ENCODE results near the gene NCOA1.

NCOA1 gene

GRCh38 chr2:24723191-24723590, 232.1 kb downstream of the NCOA1 start:
- Histone ChIP-seq H3K27me3 (ENCODE audit: insufficient read depth, insufficient read length) (no peaks in the 10 kb centered on the region), H3K4me1 (ENCODE audit: insufficient read depth, insufficient read length) (no peaks in the 10 kb centered on the region), H3K4me3 (ENCODE audit: insufficient read length, low read depth) (no peak overlapping the region), H3K9ac (ENCODE audit: insufficient read length, low read depth) (no peak overlapping the region), H3K36me3 (ENCODE audit: insufficient read depth, insufficient read length, low read length) (no peaks in the 10 kb centered on the region), H3K9me3 (ENCODE audit: insufficient read depth, low read length) (no peaks in the 10 kb centered on the region)
- DNase-seq (ENCODE audit: low read depth, low spot score), result no peak
- no peak for TF ChIP-seq YY1 (IDR thresholded peaks at IDR 0.05; ENCODE audit: insufficient read depth, insufficient read length)
- TF ChIP-seq SUZ12 (IDR thresholded peaks at IDR 0.05; ENCODE audit: extremely low read depth, insufficient read depth, insufficient read length), result no peak
- no peak for TF ChIP-seq ZNF274 (IDR thresholded peaks at IDR 0.05; ENCODE audit: low read depth, low read length)

- no peaks in the 10 kb centered on the region for H3K9me3 ChIP-seq (ENCODE audit: insufficient read depth, low read length)
- no peak overlapping the region for H3K4me3 ChIP-seq (ENCODE audit: insufficient read length, low read depth)
- H3K36me3 ChIP-seq (ENCODE audit: insufficient read depth, insufficient read length, low read length), result no peaks in the 10 kb centered on the region
- H3K4me1 ChIP-seq (ENCODE audit: insufficient read depth, insufficient read length), result no peaks in the 10 kb centered on the region
- no peaks in the 10 kb centered on the region for H3K27me3 ChIP-seq (ENCODE audit: insufficient read depth, insufficient read length)
- TF ChIP-seq SUZ12 (IDR thresholded peaks at IDR 0.05; ENCODE audit: extremely low read depth, insufficient read depth, insufficient read length) (no peak), YY1 (IDR thresholded peaks at IDR 0.05; ENCODE audit: insufficient read depth, insufficient read length) (no peak), ZNF274 (IDR thresholded peaks at IDR 0.05; ENCODE audit: low read depth, low read length) (no peak)
- H3K9ac ChIP-seq (ENCODE audit: insufficient read length, low read depth), result no peak overlapping the region
- DNase-seq (ENCODE audit: low read depth, low spot score), result no peak
These were observed 232.6 kb downstream of the NCOA1 start for GRCh38 chr2:24723665-24724064.

GRCh38 chr2:24724111-24724775, 233.2 kb downstream of the NCOA1 start:
- Histone ChIP-seq H3K4me3 (ENCODE audit: insufficient read length, low read depth) (no peak overlapping the region), H3K4me1 (ENCODE audit: insufficient read depth, insufficient read length) (no peaks in the 10 kb centered on the region), H3K9ac (ENCODE audit: insufficient read length, low read depth) (no peak overlapping the region), H3K36me3 (ENCODE audit: insufficient read depth, insufficient read length, low read length) (no peaks in the 10 kb centered on the region), H3K9me3 (ENCODE audit: insufficient read depth, low read length) (no peaks in the 10 kb centered on the region), H3K27me3 (ENCODE audit: insufficient read depth, insufficient read length) (no peaks in the 10 kb centered on the region)
- DNase-seq (ENCODE audit: low read depth, low spot score), result no peak
- TF ChIP-seq SUZ12 (IDR thresholded peaks at IDR 0.05; ENCODE audit: extremely low read depth, insufficient read depth, insufficient read length), result no peak
- TF ChIP-seq ZNF274 (IDR thresholded peaks at IDR 0.05; ENCODE audit: low read depth, low read length), result no peak
- no peak for TF ChIP-seq YY1 (IDR thresholded peaks at IDR 0.05; ENCODE audit: insufficient read depth, insufficient read length)

GRCh38 chr2:24725956-24726355, 234.9 kb downstream of the NCOA1 start:
- no peak for DNase-seq (ENCODE audit: low read depth, low spot score)
- no peaks in the 10 kb centered on the region for H3K9me3 ChIP-seq (ENCODE audit: insufficient read depth, low read length)
- H3K4me3 ChIP-seq (ENCODE audit: insufficient read length, low read depth), result no peak overlapping the region
- H3K27me3 ChIP-seq (ENCODE audit: insufficient read depth, insufficient read length), result no peaks in the 10 kb centered on the region
- H3K9ac ChIP-seq (ENCODE audit: insufficient read length, low read depth), result no peak overlapping the region
- H3K4me1 ChIP-seq (ENCODE audit: insufficient read depth, insufficient read length), result no peaks in the 10 kb centered on the region
- no peaks in the 10 kb centered on the region for H3K36me3 ChIP-seq (ENCODE audit: insufficient read depth, insufficient read length, low read length)
- TF ChIP-seq ZNF274 (IDR thresholded peaks at IDR 0.05; ENCODE audit: low read depth, low read length) (no peak), YY1 (IDR thresholded peaks at IDR 0.05; ENCODE audit: insufficient read depth, insufficient read length) (no peak), SUZ12 (IDR thresholded peaks at IDR 0.05; ENCODE audit: extremely low read depth, insufficient read depth, insufficient read length) (no peak)

GRCh38 chr2:24730481-24730880, 239.4 kb downstream of the NCOA1 start:
- no peak overlapping the region for H3K9ac ChIP-seq (ENCODE audit: insufficient read length, low read depth)
- H3K4me1 ChIP-seq (ENCODE audit: insufficient read depth, insufficient read length), result no peaks in the 10 kb centered on the region
- no peak for TF ChIP-seq YY1 (IDR thresholded peaks at IDR 0.05; ENCODE audit: insufficient read depth, insufficient read length)
- no peak for TF ChIP-seq ZNF274 (IDR thresholded peaks at IDR 0.05; ENCODE audit: low read depth, low read length)
- TF ChIP-seq SUZ12 (IDR thresholded peaks at IDR 0.05; ENCODE audit: extremely low read depth, insufficient read depth, insufficient read length), result no peak
- no peaks in the 10 kb centered on the region for H3K9me3 ChIP-seq (ENCODE audit: insufficient read depth, low read length)
- H3K4me3 ChIP-seq (ENCODE audit: insufficient read length, low read depth), result no peak overlapping the region
- no peaks in the 10 kb centered on the region for H3K36me3 ChIP-seq (ENCODE audit: insufficient read depth, insufficient read length, low read length)
- H3K27me3 ChIP-seq (ENCODE audit: insufficient read depth, insufficient read length), result no peaks in the 10 kb centered on the region
- DNase-seq (ENCODE audit: low read depth, low spot score), result no peak

GRCh38 chr2:24731040-24731439, 240.0 kb downstream of the NCOA1 start:
- Histone ChIP-seq H3K9me3 (ENCODE audit: insufficient read depth, low read length) (no peaks in the 10 kb centered on the region), H3K36me3 (ENCODE audit: insufficient read depth, insufficient read length, low read length) (no peaks in the 10 kb centered on the region), H3K27me3 (ENCODE audit: insufficient read depth, insufficient read length) (no peaks in the 10 kb centered on the region), H3K9ac (ENCODE audit: insufficient read length, low read depth) (no peak overlapping the region), H3K4me1 (ENCODE audit: insufficient read depth, insufficient read length) (no peaks in the 10 kb centered on the region), H3K4me3 (ENCODE audit: insufficient read length, low read depth) (no peak overlapping the region)
- DNase-seq (ENCODE audit: low read depth, low spot score), result no peak
- TF ChIP-seq YY1 (IDR thresholded peaks at IDR 0.05; ENCODE audit: insufficient read depth, insufficient read length) (no peak), SUZ12 (IDR thresholded peaks at IDR 0.05; ENCODE audit: extremely low read depth, insufficient read depth, insufficient read length) (no peak)

GRCh38 chr2:24731923-24732322, 240.9 kb downstream of the NCOA1 start:
- Histone ChIP-seq H3K9ac (ENCODE audit: insufficient read length, low read depth) (no peak overlapping the region), H3K4me1 (ENCODE audit: insufficient read depth, insufficient read length) (no peaks in the 10 kb centered on the region), H3K9me3 (ENCODE audit: insufficient read depth, low read length) (no peaks in the 10 kb centered on the region), H3K4me3 (ENCODE audit: insufficient read length, low read depth) (no peak overlapping the region), H3K36me3 (ENCODE audit: insufficient read depth, insufficient read length, low read length) (no peaks in the 10 kb centered on the region), H3K27me3 (ENCODE audit: insufficient read depth, insufficient read length) (no peaks in the 10 kb centered on the region)
- DNase-seq (ENCODE audit: low read depth, low spot score), result no peak
- TF ChIP-seq SUZ12 (IDR thresholded peaks at IDR 0.05; ENCODE audit: extremely low read depth, insufficient read depth, insufficient read length) (no peak), ZNF274 (IDR thresholded peaks at IDR 0.05; ENCODE audit: low read depth, low read length) (no peak), YY1 (IDR thresholded peaks at IDR 0.05; ENCODE audit: insufficient read depth, insufficient read length) (no peak)

Data from NT2/D1 (cell line).